GM21737 (cell line): ENCODE measurements around the gene CBL.
"Not testable (repeated sequence)": the region's sequence is repeated elsewhere in the genome, so short reads cannot be mapped to it uniquely, and the experiment has no call there.

Experiments
- ATAC-seq: cut with Tn5 transposase; IDR thresholded peaks from one replicate; pipeline ENCODE4 v1.9.1; 2021; ENCODE audit warnings: mild to moderate bottlenecking, moderate library complexity; ENCODE audit not compliant: unreplicated experiment

CBL gene

DNA sequence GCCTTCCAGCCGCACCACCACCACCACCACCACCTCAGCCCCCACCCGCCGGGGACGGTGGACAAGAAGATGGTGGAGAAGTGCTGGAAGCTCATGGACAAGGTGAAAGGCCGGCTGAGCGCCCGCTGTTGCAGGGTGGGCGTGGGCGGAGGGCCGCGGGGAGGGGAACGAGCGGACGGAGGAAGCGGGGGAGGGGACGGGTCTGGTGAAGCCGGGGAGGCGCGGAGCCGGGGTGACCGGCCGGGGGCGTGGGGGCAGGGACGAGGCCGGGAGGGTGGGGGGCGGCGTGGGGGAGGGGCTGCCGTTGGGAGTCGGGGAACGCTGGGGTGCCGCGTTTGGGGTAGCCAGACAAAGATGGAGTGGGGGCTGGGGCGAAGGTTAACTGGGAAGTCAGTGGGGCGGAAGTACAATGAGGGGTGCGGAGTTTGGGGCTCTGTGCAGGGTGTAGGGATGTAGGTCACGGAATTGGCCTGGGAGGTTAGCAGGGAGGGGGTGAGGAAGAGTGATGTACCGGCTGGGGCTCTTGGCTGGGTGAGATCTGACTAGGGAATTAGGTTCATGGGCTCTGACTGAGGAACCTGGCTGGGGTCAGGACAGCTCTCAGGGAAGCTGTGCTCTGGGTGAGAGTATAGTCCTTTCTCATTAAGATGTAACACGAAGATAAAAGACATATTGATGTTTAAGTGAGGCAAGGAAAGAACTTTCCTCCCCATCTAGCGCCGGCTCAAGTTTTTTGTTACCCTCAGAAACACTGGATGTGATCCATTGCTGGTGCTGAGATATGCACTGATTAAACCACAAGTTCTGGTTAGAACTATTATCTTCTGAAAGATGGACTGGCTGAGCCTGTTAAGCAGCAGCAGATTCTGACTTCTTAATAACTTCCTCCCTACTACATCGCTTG, 624 bp downstream of the CBL start:
- ATAC-seq = peak; percentile 30

GRCh38 chr11:119207415-119207960, 1.3 kb downstream of the CBL start:
- no peak for ATAC-seq

DNA sequence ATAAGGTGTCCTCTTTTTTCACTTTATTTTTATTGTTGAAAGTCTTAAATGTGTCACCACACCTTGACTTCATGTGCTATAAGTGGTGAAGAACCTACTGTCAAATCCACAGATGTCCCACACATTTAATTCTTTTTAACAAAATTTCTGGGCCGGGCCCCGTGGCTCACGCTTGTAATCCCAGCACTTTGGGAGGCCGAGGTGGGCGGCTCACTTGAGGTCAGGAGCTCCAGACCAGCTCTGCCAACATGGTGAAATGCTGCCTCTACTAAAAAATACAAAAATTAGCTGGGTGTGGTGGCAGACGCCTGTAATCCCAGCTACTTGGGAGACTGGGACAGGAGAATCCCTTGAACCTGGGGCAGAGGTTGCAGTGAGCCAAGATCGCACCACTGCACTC, 3.0 kb downstream of the CBL start:
- no peak for ATAC-seq

DNA sequence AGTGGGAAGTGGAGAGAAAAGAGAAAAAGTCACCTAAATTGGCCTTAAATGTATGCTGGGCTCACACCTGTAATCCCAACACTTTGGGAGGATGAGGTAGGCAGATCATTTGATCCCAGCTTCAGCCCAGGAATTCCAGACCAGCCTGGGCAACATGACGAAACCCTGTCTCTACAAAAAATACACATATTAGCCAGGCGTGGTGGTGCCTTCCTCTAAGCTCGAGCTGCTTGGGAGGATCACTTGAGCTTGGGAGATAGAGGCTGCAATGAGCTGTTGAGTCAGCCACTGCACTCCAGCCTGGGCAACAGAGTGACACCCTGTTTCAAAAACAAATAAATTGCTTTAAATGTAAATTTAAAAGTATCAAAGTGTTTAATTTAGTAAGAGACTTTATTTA, 3.9 kb downstream of the CBL start:
- ATAC-seq = no peak

GRCh38 chr11:119218141-119218878, 12.2 kb downstream of the CBL start:
- no peak for ATAC-seq

GRCh38 chr11:119222308-119222707, 16.2 kb downstream of the CBL start:
- ATAC-seq = no peak

DNA sequence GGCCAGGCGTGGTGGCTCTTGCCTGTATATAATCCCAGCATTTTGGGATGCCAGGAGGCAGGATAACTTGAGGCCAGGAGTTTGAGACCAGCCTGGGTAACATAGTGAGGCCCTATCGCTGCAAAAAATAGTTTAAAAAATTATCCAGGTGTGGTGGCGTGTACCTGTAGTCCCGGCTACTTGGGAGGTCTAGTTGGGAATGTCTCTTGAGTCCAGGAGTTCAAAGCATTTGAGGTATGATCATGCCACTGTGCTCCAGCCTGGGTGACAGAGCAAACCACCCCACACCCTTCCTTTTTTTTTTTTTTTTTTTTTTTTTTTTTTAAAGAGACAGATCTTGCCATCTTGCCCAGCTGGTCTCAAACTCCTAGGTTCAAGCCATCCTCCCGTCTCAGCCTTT, 16.8 kb downstream of the CBL start:
- ATAC-seq = no peak

GRCh38 chr11:119223856-119224255, 17.7 kb downstream of the CBL start:
- ATAC-seq = no peak

DNA sequence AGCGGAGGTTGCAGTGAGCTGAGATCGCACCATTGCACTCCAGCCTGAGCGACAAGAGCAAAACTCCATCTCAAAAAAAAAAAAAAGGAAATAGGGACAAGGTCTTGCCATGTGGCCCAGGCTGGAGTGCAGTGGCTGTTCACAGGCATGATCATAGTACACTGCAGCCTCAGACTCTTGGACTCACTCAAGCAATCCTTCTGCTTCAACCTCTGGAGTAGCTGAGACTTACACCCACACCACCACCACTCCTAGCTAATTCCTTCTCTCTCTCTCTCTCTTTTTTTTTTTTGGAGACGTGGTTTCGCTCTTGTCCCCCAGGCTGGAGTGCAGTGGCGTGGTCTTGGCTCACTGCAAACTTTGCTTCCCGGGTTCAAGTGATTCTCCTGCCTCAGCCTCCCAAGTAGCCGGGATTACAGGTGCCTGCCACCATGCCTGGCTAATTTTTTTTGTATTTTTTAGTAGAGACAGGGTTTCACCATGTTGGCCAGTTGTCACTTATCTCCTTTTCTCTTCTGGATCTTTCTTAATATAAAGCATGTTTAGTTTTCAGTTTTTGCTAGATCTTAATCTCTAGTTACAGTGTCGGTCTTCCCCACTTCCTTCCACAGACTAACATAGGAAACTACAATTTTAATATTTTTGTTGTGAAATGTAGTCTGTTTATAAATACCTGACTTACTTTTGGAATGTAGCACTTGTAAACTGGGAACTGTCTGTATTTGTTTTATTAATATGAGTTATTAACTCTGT, 22.6 kb downstream of the CBL start:
- ATAC-seq = not testable (repeated sequence)

GRCh38 chr11:119229288-119229672, 23.1 kb downstream of the CBL start:
- no peak for ATAC-seq

DNA sequence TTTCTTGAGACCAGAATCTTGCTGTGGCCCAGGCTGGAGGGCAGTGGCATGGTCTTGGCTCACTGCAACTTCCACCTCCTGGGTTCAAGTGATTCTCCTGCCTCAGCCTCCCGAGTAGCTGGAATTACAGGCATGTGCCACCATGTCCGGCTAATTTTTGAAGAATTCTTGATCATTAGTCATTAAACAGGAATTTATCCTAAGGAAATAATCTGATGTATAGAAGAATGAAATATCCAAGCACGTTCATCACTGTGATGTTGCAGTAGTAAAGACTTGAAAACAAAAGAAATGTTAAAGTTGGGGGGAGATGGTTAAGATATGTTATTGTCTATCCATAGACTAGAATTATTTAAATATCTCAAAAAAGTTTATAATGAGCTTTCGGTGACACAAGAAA, 23.6 kb downstream of the CBL start:
- no peak for ATAC-seq

GRCh38 chr11:119236490-119236889, 30.4 kb downstream of the CBL start:
- ATAC-seq = no peak

- no peak for ATAC-seq
These were observed 30.8 kb downstream of the CBL start for GRCh38 chr11:119236891-119237290.

- ATAC-seq = no peak
These were observed 31.4 kb downstream of the CBL start for GRCh38 chr11:119237515-119237914.

DNA sequence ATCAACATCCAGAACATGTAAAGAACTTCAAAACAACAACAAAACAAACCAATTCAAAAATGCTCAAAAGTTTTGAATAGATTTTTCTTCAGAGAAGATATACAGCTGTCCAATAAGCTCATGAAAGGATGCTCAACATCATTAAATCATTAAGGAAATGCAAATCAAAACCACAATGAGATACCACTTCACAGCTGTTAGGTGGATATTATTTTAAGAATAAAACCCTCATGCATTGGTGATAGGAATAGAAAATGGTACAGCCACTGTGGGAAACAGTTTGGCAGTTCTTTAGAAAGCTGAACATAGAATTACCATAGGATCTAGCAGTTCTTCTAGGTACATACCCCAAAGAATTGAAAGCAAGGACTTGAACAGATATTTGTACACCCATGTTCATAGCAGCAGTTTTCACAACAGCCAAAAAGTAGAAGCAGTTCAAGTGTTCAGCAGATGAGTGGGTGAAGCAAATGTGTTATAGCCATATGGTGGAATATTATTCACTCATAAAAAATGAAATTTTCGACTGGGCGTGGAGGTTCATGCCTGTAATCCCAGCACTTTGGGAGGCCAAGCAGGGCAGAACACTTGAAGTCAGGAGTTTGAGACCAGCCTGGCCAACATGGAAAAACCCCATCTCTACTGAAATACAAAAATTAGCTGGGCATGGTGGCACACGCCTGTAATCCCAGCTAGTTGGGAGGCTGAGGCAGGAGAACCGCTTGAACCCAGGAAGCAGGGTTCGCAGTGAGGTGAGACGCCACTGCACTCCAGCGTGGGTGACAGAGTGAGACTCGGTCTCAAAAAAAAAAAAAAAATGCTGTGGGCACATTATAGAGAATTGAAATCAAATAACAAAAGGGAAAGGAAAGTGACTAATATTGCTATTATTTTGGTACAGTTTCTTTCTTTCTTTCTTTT, 42.9 kb downstream of the CBL start:
- no peak for ATAC-seq

- ATAC-seq = no peak
These were observed 43.5 kb downstream of the CBL start for GRCh38 chr11:119249671-119250010.

DNA sequence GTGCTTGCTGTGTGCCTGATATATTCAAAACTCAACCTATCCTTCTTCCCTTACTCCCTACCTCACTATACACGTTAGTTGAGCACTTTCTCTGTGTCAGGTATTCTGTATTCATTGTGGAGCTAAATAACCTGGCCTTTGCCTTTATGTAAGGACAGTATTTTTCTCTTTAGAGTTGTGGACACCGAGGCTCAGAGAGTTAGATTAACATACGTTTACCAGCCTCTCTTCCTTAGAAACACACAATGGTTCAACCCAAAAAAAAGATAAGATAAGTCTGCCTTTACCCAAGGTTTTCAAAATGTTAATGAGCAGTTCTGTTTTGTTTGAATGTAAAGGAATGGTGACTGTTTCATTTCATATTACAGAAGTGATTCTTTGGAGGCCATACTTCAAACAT, 45.0 kb downstream of the CBL start:
- ATAC-seq = no peak

DNA sequence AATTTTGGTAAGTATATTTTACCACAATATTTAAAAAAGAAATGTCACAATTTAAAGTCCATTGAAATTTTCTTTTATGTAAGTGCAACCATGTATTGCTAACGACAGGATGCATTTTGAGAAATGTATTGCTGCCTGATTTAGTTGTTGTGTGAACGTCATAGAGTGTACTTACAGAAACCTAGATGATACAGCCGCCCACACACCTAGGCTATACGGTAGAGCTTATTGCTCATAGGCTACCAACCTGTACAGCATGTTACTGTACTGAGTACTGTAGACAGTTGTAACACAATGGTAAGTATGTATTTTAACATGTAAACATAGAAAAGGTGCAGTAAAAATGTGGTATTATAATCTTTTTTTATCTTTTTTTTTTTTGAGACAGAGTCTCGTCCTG, 48.1 kb downstream of the CBL start:
- no peak for ATAC-seq

DNA sequence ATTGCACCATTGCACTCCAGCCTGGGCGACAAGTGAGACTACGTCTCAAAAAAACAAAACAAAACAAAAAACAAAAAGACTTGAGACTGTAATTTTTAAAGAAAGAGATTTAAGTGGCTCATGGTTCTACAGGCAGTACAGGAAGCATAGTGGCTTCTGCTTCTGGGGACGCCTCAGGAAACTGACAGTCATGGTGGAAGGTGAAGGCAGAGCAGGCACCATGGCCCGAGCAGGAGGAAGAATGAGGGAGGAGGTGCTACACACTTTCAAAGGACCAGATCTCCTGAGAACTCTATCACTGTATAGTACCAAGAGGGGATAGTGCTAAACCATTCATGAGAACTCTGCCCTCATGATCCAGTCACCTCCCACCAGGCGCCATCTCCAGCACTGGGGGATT, 52.0 kb downstream of the CBL start:
- no peak for ATAC-seq

DNA sequence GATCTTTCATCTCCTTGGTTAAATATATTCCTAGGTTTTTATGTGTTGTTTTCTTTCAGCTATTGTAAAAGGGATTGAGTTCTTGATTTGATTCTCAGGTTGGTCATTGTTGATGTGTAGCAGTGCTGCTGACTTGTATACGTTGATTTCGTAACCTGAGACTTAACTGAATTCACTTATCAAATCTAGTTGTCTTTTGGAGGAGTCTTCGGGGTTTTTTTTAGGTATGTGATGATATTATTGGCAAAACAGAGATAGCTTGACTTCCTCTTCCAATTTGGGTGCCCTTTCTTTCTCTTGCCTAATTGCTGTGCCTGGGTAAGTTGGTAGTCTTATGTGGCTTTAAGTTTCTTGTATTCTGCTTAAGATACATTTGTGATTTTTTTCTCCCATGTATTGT, 52.8 kb downstream of the CBL start:
- no peak for ATAC-seq
